ENCODE measurements around the gene NFATC1.

DNA sequence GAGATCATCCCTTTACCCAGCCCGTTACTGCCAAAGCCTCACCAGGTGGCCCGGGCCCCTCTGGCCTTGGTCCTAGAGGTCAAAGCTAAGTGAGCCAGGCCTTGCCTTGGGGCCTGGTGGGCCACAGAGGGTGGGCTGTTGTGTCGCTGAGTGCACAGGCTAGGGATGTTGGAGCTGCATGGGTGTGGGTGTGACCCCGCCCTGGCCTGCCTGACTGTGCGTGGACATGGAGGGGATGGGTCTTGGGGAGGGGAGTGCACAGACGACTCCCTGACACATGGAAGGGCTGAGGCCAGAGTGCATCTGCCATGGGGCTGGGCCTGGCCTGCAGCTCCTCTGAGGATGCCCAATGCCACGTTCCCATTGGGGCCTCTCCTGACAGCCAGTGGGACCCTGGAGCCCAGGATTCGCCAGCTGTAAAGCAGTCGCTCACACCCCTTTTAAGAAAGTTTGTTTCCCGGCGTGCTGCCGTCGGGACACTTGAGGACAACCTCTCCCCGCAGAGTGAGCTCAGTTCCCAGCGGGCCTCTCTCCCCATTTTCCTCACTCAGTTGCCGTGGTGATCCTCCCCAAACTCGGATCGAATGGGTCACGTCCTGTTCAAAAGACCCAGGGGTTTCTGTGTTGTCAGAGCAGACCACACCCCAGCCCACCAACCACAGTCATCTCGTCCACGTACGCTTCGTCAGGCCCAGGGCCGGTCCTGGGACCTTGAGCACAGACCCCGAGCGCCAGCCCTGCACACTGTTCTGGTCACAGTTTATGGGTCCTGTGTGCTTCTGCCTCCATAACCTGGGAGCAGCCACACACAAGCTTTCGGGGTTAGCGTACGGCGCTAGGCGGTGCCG lies 93.5 kb downstream of the NFATC1 start:
- TF ChIP-seq, protein P1, sequence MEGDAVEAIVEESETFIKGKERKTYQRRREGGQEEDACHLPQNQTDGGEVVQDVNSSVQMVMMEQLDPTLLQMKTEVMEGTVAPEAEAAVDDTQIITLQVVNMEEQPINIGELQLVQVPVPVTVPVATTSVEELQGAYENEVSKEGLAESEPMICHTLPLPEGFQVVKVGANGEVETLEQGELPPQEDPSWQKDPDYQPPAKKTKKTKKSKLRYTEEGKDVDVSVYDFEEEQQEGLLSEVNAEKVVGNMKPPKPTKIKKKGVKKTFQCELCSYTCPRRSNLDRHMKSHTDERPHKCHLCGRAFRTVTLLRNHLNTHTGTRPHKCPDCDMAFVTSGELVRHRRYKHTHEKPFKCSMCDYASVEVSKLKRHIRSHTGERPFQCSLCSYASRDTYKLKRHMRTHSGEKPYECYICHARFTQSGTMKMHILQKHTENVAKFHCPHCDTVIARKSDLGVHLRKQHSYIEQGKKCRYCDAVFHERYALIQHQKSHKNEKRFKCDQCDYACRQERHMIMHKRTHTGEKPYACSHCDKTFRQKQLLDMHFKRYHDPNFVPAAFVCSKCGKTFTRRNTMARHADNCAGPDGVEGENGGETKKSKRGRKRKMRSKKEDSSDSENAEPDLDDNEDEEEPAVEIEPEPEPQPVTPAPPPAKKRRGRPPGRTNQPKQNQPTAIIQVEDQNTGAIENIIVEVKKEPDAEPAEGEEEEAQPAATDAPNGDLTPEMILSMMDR (IDR thresholded peaks at IDR 0.05), result no peak
- TF ChIP-seq POLR2A (IDR thresholded peaks at IDR 0.05), result no peak
